ENCODE results near the gene TCN2. TPM values are rescaled to one million over a fixed set of nuclear protein-coding genes. Genes with fewer than 3 reads are reported as not detected.
A peak's percentile ranks its signal among the peaks of the same experiment; 100 is the strongest.

Gene TCN2
- total and polyA plus RNA-seq, 9 of the 15 experiments (the other 6 are each of a cell fraction or from before 2014, with no cell fraction given) = 0.88 to 5.4 (median 1.7) TPM

DNA sequence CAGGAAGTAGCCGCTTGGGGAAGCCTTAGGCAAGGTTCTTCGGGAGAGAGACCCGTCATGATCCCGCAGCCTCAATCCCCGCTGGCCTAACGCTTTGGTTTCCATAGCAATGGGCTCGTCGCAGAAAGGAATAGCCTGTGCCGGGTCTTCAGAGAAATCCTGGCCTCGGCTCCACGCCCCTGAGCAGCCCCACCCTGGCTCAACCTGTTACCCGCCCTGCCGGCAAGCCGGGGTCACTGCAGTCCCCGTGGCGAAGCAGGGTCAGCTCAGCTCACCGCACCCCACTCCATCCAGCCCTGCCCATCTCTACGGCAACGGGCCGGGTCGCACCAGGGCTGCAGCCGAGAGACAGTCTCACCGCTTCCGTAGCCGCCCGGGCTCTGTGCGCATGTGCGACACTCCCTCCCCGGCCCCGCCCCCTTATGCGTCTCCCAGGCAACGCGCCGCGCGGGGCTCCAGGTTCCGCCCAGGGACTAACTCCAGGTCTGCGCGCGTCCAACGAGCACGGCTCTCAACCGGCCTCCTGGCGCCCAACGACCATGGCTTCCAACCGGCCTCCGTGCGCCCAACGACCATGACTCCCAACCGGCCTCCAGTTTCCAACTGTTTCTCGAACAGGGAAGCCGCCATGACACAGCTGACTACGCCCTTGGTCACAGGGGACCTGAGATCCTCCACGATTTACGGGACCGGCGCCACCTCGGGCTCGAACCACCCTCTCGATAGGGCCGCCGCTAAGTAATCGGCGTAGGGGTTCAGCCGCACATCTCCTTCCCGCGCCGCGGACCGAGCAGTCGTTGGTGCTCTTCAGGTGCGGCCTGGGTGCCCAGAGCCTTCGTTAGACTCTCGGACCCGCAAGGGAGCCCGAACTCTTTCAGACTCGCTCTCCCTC is 60.8 kb downstream of the TCN2 start, which contains the start of gene DUSP18 (continued):
- TF ChIP-seq, protein P1, sequence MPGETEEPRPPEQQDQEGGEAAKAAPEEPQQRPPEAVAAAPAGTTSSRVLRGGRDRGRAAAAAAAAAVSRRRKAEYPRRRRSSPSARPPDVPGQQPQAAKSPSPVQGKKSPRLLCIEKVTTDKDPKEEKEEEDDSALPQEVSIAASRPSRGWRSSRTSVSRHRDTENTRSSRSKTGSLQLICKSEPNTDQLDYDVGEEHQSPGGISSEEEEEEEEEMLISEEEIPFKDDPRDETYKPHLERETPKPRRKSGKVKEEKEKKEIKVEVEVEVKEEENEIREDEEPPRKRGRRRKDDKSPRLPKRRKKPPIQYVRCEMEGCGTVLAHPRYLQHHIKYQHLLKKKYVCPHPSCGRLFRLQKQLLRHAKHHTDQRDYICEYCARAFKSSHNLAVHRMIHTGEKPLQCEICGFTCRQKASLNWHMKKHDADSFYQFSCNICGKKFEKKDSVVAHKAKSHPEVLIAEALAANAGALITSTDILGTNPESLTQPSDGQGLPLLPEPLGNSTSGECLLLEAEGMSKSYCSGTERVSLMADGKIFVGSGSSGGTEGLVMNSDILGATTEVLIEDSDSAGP (CRISPR knock-in tag; IDR thresholded peaks at IDR 0.05) = no peak
- TF ChIP-seq ZNF436 (CRISPR knock-in tag; IDR thresholded peaks at IDR 0.05) (no peak), BRD4 (IDR thresholded peaks at IDR 0.05) (no peak), HDAC1 (IDR thresholded peaks at IDR 0.05) (peak in 1 of 2 experiments; percentile 58; a peak in 2 of 4 replicates), ZBTB7A (IDR thresholded peaks at IDR 0.05; ENCODE audit: borderline replicate concordance, control insufficient read depth, low read depth, low read length) (peak; percentile 67; the same call in 1 of the 2 replicates), CBX5 (IDR thresholded peaks at IDR 0.05; ENCODE audit: borderline replicate concordance, low read depth) (no peak), POLR2G (IDR thresholded peaks at IDR 0.05; ENCODE audit: low read depth, low read length) (peak; percentile 90), ZFX (CRISPR knock-in tag; IDR thresholded peaks at IDR 0.05) (peak; percentile 67; the same call in 1 of the 2 replicates), ATF7 (IDR thresholded peaks at IDR 0.05) (peak; percentile 59; the same call in 1 of the 2 replicates), YY1 (IDR thresholded peaks at IDR 0.05; ENCODE audit: borderline replicate concordance in 1 of 3, control insufficient read depth in 1 of 3, extremely low read depth in 1 of 3, insufficient read depth in 3 of 3, insufficient read length in 1 of 3, insufficient replicate concordance in 2 of 3, low read depth in 1 of 3, low read length in 2 of 3) (peak; percentile 14 to 83 (median 60)), PHF8 (IDR thresholded peaks at IDR 0.05; ENCODE audit: borderline replicate concordance, low read length) (peak; percentile 85; the same call in 1 of the 2 replicates), FOXK2 (conservative IDR thresholded peaks at IDR 0.05 in 1 of 2, IDR thresholded peaks at IDR 0.05 in 1 of 2; ENCODE audit: low read depth in 2 of 2) (no peak), KLF1 (tag; IDR thresholded peaks at IDR 0.05) (peak; percentile 86), SMARCA4 (IDR thresholded peaks at IDR 0.05) (peak; percentile 17; the same call in 1 of the 2 replicates), MEIS2 (IDR thresholded peaks at IDR 0.05; ENCODE audit: partially characterized antibody) (peak; percentile 68)
- TF ChIP-seq, protein P2, sequence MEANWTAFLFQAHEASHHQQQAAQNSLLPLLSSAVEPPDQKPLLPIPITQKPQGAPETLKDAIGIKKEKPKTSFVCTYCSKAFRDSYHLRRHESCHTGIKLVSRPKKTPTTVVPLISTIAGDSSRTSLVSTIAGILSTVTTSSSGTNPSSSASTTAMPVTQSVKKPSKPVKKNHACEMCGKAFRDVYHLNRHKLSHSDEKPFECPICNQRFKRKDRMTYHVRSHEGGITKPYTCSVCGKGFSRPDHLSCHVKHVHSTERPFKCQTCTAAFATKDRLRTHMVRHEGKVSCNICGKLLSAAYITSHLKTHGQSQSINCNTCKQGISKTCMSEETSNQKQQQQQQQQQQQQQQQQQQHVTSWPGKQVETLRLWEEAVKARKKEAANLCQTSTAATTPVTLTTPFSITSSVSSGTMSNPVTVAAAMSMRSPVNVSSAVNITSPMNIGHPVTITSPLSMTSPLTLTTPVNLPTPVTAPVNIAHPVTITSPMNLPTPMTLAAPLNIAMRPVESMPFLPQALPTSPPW (CRISPR knock-in tag; IDR thresholded peaks at IDR 0.05) = peak; percentile 39; the same call in 1 of the 2 replicates
- TF ChIP-seq, protein P3, sequence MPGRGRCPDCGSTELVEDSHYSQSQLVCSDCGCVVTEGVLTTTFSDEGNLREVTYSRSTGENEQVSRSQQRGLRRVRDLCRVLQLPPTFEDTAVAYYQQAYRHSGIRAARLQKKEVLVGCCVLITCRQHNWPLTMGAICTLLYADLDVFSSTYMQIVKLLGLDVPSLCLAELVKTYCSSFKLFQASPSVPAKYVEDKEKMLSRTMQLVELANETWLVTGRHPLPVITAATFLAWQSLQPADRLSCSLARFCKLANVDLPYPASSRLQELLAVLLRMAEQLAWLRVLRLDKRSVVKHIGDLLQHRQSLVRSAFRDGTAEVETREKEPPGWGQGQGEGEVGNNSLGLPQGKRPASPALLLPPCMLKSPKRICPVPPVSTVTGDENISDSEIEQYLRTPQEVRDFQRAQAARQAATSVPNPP (IDR thresholded peaks at IDR 0.05; ENCODE audit: borderline replicate concordance, insufficient read depth, insufficient read length) = no peak
- TF ChIP-seq, protein P4, sequence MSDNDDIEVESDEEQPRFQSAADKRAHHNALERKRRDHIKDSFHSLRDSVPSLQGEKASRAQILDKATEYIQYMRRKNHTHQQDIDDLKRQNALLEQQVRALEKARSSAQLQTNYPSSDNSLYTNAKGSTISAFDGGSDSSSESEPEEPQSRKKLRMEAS (CRISPR knock-in tag; IDR thresholded peaks at IDR 0.05) = peak; percentile 51
- TF ChIP-seq, protein P5, sequence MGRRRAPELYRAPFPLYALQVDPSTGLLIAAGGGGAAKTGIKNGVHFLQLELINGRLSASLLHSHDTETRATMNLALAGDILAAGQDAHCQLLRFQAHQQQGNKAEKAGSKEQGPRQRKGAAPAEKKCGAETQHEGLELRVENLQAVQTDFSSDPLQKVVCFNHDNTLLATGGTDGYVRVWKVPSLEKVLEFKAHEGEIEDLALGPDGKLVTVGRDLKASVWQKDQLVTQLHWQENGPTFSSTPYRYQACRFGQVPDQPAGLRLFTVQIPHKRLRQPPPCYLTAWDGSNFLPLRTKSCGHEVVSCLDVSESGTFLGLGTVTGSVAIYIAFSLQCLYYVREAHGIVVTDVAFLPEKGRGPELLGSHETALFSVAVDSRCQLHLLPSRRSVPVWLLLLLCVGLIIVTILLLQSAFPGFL (CRISPR knock-in tag; IDR thresholded peaks at IDR 0.05) = 0 out of 2 replicates have a peak, but pooled peaks have one; percentile 29

Data from K562 (cell line).